Nephron progenitor cell (in vitro differentiated cells): ENCODE measurements around the gene TNFAIP8L2.

Experiments
- DNase-seq: peaks from one replicate; pipeline ENCODE4 v3.0.0; 2021
- H3K27ac Mint-ChIP-seq: 2 replicates; pipeline ENCODE4 v1.8.0; 2021; ENCODE audit warnings: mild to moderate bottlenecking, moderate library complexity, mixed read lengths
- H3K27me3 Mint-ChIP-seq: 2 replicates; pipeline ENCODE4 v1.8.0; 2021; ENCODE audit warnings: mild to moderate bottlenecking, low read depth, mixed read lengths; ENCODE audit not compliant: poor library complexity
- H3K36me3 Mint-ChIP-seq: 2 replicates; pipeline ENCODE4 v1.8.0; 2021; ENCODE audit warnings: low read depth, mixed read lengths
- H3K4me1 Mint-ChIP-seq: 2 replicates; pipeline ENCODE4 v1.8.0; 2021; ENCODE audit warnings: mixed read lengths
- H3K4me3 Mint-ChIP-seq: 2 replicates; pipeline ENCODE4 v1.8.0; 2021; ENCODE audit warnings: mild to moderate bottlenecking, moderate library complexity, mixed read lengths
- H3K9me3 Mint-ChIP-seq: 2 replicates; pipeline ENCODE4 v1.8.0; 2021; ENCODE audit warnings: mild to moderate bottlenecking, moderate library complexity, mixed read lengths
- CTCF ChIP-seq: fragments of 200-600 bp; sonication (generic); IDR thresholded peaks from 2 replicates; pipeline ENCODE4 v1.5.0; 2021; ENCODE audit warnings: antibody characterized with exemption

The TNFAIP8L2 gene

GRCh38 chr1:151143986-151144385 lies 12.5 kb upstream of the TNFAIP8L2 start:
- TF ChIP-seq CTCF, result no peak
- H3K4me3 Mint-ChIP-seq, result peak overlapping the region; percentile 87

GRCh38 chr1:151144474-151145303 lies 11.8 kb upstream of the TNFAIP8L2 start:
- H3K9me3 Mint-ChIP-seq, result no peaks in the 10 kb centered on the region
- peaks cover 16% of the 10 kb centered on the region for H3K27me3 Mint-ChIP-seq
- no peak for DNase-seq
- peaks cover 50% of the 10 kb centered on the region for H3K4me1 Mint-ChIP-seq
- no peak overlapping the region for H3K27ac Mint-ChIP-seq
- peaks cover 9% of the 10 kb centered on the region for H3K36me3 Mint-ChIP-seq
- TF ChIP-seq CTCF, result no peak
- H3K4me3 Mint-ChIP-seq, result peak overlapping the region; percentile 87

More at GRCh38 chr1:151143986-151144385, 12.5 kb upstream of the TNFAIP8L2 start:
- Mint-ChIP-seq H3K27me3 (peaks cover 16% of the 10 kb centered on the region), H3K4me1 (peaks cover 50% of the 10 kb centered on the region), H3K27ac (peak overlapping the region; percentile 43), H3K9me3 (no peaks in the 10 kb centered on the region), H3K36me3 (peaks cover 15% of the 10 kb centered on the region)
- DNase-seq, result no peak

DNA sequence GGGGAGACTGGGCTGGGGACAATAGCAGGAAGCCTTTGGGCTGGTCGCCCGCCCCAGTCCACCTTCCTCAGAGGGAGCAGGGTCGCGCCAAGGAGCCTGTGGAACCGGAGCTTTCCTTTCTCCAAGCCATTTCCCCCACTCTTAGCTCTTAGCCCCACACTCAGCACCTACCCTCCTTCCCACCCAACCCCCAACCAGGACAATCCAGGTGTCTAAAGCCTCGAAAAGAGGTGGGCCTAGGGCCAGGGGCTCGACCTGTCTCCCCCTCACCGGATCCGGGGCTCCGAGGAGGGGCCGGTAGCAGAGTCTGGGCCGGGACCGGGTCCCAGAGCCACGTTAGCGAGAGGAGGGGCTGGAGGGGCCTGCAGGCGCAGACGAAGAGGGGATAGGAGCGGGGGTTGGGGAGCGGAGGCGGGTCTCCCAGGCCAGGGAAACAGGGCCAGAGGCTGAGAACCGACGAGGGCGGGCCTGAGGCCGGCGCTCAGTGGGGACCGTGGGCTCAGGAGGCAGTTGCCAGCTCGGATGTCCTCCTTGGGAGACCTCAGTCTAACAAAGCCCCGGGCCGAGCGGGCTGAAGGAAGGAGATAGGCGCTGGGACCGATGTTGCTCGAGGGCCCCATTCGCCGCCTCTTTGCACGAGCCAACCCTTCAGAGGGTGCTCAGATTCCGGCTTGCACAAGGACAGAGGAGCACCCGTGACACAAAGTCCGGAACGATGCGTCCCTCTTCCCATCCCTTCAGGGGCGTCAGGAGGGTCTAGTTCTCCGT lies 11.0 kb upstream of the TNFAIP8L2 start:
- DNase-seq, result peak; percentile 47
- no peak for TF ChIP-seq CTCF
- Mint-ChIP-seq H3K36me3 (peaks cover 5% of the 10 kb centered on the region), H3K9me3 (no peaks in the 10 kb centered on the region), H3K4me1 (peaks cover 50% of the 10 kb centered on the region), H3K27ac (no peak overlapping the region), H3K27me3 (peaks cover 19% of the 10 kb centered on the region), H3K4me3 (peak overlapping the region; percentile 87)

DNA sequence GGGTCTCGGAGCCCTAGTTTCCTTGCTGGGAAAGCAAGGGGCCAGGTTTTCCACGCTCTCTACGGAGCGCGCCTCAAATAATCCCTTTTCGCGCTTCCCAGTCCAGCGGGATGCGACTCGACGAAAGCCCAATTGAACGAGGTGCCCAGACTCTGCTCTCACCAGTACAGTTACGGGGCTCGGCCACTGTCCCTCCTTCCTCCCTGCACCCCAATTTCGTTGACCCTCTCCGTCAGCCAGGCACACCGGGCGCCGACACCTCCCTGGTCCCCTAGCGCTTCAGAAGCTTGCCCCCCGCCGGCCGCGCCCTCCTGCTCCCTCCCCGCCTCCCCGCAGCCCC lies 10.4 kb upstream of the TNFAIP8L2 start:
- Mint-ChIP-seq H3K36me3 (peaks cover 5% of the 10 kb centered on the region), H3K27me3 (peaks cover 20% of the 10 kb centered on the region), H3K4me3 (peak overlapping the region; percentile 87), H3K4me1 (peaks cover 50% of the 10 kb centered on the region), H3K9me3 (no peaks in the 10 kb centered on the region), H3K27ac (no peak overlapping the region)
- no peak for DNase-seq
- no peak for TF ChIP-seq CTCF

- TF ChIP-seq CTCF, result no peak
- peaks cover 20% of the 10 kb centered on the region for H3K27me3 Mint-ChIP-seq
Measured at GRCh38 chr1:151146412-151147131, 9.9 kb upstream of the TNFAIP8L2 start, which contains the start of gene SEMA6C. Gene SEMA6C, minus strand, starts transcription at chr1:151146631. Its CDS starts 4,010 bp downstream, at chr1:151142621.

More at GRCh38 chr1:151146412-151147131, 9.9 kb upstream of the TNFAIP8L2 start, which contains the start of gene SEMA6C:
- H3K27ac Mint-ChIP-seq, result no peak within 1 kb of the TSS
- H3K36me3 Mint-ChIP-seq, result peaks cover 5% of the 10 kb centered on the region
- no peaks in the 10 kb centered on the region for H3K9me3 Mint-ChIP-seq
- DNase-seq, result peak; percentile 92
- peaks cover 50% of the 10 kb centered on the region for H3K4me1 Mint-ChIP-seq
- H3K4me3 Mint-ChIP-seq, result peak within 1 kb of the TSS; percentile 87
